ENCODE measurements around the gene LZTFL1. TPM values are rescaled to one million over a fixed set of nuclear protein-coding genes. Genes with fewer than 3 reads are reported as not detected.

Gene LZTFL1
- total RNA-seq, 1 experiment from 2014 or later: 9.1 TPM

DNA sequence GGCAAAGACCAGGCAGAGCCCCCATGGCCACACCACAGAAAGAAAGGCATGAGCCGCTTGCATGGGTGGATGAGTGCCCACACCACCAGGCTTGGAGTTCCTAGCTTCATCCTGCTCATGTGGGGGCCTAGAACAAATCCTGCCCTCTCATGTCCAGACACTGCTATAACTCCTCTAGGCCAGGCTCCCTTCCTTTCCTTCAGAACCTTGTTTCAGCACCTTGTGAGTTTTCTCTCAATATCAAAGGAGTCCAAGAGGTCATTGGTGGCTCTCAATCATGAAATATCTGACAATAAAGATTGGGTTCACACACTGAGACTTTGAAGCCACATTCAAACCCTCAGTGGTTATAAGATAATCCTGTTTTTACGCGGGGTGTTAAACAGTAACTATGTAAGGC, 58.3 kb downstream of the LZTFL1 start:
- peak; percentile 60 for ATAC-seq
- no peak for DNase-seq (ENCODE audit: low spot score)
- H3K27me3 Mint-ChIP-seq (ENCODE audit: low read depth): peaks cover 4% of the 10 kb centered on the region; the same call in 1 of the 2 replicates
- H3K4me1 Mint-ChIP-seq: peaks cover 2% of the 10 kb centered on the region
- H3K9me3 Mint-ChIP-seq: peaks cover 23% of the 10 kb centered on the region
- TF ChIP-seq MYBL2 (CRISPR knock-in tag; IDR thresholded peaks at IDR 0.05) (no peak), CBFB (CRISPR knock-in tag; IDR thresholded peaks at IDR 0.05; ENCODE audit: low read depth) (no peak), SP1 (CRISPR knock-in tag; conservative IDR thresholded peaks at IDR 0.05) (no peak), SOX15 (CRISPR knock-in tag; IDR thresholded peaks at IDR 0.05) (no peak), IRF2 (CRISPR knock-in tag; IDR thresholded peaks at IDR 0.05; ENCODE audit: borderline replicate concordance, low read depth) (no peak), ESRRA (CRISPR knock-in tag; IDR thresholded peaks at IDR 0.05; ENCODE audit: borderline replicate concordance) (no peak), SMAD3 (CRISPR knock-in tag; IDR thresholded peaks at IDR 0.05; ENCODE audit: borderline replicate concordance) (no peak), TP53 (CRISPR knock-in tag; IDR thresholded peaks at IDR 0.05) (no peak), SMAD4 (CRISPR knock-in tag; IDR thresholded peaks at IDR 0.05) (no peak), JUN (CRISPR knock-in tag; IDR thresholded peaks at IDR 0.05) (no peak), ZNF416 (CRISPR knock-in tag; IDR thresholded peaks at IDR 0.05) (no peak)
- TF ChIP-seq, protein P1, sequence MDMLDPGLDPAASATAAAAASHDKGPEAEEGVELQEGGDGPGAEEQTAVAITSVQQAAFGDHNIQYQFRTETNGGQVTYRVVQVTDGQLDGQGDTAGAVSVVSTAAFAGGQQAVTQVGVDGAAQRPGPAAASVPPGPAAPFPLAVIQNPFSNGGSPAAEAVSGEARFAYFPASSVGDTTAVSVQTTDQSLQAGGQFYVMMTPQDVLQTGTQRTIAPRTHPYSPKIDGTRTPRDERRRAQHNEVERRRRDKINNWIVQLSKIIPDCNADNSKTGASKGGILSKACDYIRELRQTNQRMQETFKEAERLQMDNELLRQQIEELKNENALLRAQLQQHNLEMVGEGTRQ (CRISPR knock-in tag; IDR thresholded peaks at IDR 0.05): no peak
- TF ChIP-seq, protein P2, sequence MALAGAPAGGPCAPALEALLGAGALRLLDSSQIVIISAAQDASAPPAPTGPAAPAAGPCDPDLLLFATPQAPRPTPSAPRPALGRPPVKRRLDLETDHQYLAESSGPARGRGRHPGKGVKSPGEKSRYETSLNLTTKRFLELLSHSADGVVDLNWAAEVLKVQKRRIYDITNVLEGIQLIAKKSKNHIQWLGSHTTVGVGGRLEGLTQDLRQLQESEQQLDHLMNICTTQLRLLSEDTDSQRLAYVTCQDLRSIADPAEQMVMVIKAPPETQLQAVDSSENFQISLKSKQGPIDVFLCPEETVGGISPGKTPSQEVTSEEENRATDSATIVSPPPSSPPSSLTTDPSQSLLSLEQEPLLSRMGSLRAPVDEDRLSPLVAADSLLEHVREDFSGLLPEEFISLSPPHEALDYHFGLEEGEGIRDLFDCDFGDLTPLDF (CRISPR knock-in tag; IDR thresholded peaks at IDR 0.05): no peak
- TF ChIP-seq, protein P3, sequence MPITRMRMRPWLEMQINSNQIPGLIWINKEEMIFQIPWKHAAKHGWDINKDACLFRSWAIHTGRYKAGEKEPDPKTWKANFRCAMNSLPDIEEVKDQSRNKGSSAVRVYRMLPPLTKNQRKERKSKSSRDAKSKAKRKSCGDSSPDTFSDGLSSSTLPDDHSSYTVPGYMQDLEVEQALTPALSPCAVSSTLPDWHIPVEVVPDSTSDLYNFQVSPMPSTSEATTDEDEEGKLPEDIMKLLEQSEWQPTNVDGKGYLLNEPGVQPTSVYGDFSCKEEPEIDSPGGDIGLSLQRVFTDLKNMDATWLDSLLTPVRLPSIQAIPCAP (CRISPR knock-in tag; IDR thresholded peaks at IDR 0.05): no peak
- TF ChIP-seq, protein P4, sequence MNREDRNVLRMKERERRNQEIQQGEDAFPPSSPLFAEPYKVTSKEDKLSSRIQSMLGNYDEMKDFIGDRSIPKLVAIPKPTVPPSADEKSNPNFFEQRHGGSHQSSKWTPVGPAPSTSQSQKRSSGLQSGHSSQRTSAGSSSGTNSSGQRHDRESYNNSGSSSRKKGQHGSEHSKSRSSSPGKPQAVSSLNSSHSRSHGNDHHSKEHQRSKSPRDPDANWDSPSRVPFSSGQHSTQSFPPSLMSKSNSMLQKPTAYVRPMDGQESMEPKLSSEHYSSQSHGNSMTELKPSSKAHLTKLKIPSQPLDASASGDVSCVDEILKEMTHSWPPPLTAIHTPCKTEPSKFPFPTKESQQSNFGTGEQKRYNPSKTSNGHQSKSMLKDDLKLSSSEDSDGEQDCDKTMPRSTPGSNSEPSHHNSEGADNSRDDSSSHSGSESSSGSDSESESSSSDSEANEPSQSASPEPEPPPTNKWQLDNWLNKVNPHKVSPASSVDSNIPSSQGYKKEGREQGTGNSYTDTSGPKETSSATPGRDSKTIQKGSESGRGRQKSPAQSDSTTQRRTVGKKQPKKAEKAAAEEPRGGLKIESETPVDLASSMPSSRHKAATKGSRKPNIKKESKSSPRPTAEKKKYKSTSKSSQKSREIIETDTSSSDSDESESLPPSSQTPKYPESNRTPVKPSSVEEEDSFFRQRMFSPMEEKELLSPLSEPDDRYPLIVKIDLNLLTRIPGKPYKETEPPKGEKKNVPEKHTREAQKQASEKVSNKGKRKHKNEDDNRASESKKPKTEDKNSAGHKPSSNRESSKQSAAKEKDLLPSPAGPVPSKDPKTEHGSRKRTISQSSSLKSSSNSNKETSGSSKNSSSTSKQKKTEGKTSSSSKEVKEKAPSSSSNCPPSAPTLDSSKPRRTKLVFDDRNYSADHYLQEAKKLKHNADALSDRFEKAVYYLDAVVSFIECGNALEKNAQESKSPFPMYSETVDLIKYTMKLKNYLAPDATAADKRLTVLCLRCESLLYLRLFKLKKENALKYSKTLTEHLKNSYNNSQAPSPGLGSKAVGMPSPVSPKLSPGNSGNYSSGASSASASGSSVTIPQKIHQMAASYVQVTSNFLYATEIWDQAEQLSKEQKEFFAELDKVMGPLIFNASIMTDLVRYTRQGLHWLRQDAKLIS (CRISPR knock-in tag; IDR thresholded peaks at IDR 0.05; ENCODE audit: borderline replicate concordance): no peak
- TF ChIP-seq, protein P5, sequence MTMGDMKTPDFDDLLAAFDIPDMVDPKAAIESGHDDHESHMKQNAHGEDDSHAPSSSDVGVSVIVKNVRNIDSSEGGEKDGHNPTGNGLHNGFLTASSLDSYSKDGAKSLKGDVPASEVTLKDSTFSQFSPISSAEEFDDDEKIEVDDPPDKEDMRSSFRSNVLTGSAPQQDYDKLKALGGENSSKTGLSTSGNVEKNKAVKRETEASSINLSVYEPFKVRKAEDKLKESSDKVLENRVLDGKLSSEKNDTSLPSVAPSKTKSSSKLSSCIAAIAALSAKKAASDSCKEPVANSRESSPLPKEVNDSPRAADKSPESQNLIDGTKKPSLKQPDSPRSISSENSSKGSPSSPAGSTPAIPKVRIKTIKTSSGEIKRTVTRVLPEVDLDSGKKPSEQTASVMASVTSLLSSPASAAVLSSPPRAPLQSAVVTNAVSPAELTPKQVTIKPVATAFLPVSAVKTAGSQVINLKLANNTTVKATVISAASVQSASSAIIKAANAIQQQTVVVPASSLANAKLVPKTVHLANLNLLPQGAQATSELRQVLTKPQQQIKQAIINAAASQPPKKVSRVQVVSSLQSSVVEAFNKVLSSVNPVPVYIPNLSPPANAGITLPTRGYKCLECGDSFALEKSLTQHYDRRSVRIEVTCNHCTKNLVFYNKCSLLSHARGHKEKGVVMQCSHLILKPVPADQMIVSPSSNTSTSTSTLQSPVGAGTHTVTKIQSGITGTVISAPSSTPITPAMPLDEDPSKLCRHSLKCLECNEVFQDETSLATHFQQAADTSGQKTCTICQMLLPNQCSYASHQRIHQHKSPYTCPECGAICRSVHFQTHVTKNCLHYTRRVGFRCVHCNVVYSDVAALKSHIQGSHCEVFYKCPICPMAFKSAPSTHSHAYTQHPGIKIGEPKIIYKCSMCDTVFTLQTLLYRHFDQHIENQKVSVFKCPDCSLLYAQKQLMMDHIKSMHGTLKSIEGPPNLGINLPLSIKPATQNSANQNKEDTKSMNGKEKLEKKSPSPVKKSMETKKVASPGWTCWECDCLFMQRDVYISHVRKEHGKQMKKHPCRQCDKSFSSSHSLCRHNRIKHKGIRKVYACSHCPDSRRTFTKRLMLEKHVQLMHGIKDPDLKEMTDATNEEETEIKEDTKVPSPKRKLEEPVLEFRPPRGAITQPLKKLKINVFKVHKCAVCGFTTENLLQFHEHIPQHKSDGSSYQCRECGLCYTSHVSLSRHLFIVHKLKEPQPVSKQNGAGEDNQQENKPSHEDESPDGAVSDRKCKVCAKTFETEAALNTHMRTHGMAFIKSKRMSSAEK (CRISPR knock-in tag; IDR thresholded peaks at IDR 0.05; ENCODE audit: borderline replicate concordance): no peak
- TF ChIP-seq, protein P6, sequence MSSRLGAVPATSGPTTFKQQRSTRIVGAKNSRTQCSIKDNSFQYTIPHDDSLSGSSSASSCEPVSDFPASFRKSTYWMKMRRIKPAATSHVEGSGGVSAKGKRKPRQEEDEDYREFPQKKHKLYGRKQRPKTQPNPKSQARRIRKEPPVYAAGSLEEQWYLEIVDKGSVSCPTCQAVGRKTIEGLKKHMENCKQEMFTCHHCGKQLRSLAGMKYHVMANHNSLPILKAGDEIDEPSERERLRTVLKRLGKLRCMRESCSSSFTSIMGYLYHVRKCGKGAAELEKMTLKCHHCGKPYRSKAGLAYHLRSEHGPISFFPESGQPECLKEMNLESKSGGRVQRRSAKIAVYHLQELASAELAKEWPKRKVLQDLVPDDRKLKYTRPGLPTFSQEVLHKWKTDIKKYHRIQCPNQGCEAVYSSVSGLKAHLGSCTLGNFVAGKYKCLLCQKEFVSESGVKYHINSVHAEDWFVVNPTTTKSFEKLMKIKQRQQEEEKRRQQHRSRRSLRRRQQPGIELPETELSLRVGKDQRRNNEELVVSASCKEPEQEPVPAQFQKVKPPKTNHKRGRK (CRISPR knock-in tag; IDR thresholded peaks at IDR 0.05; ENCODE audit: borderline replicate concordance): no peak
- TF ChIP-seq, protein P7, sequence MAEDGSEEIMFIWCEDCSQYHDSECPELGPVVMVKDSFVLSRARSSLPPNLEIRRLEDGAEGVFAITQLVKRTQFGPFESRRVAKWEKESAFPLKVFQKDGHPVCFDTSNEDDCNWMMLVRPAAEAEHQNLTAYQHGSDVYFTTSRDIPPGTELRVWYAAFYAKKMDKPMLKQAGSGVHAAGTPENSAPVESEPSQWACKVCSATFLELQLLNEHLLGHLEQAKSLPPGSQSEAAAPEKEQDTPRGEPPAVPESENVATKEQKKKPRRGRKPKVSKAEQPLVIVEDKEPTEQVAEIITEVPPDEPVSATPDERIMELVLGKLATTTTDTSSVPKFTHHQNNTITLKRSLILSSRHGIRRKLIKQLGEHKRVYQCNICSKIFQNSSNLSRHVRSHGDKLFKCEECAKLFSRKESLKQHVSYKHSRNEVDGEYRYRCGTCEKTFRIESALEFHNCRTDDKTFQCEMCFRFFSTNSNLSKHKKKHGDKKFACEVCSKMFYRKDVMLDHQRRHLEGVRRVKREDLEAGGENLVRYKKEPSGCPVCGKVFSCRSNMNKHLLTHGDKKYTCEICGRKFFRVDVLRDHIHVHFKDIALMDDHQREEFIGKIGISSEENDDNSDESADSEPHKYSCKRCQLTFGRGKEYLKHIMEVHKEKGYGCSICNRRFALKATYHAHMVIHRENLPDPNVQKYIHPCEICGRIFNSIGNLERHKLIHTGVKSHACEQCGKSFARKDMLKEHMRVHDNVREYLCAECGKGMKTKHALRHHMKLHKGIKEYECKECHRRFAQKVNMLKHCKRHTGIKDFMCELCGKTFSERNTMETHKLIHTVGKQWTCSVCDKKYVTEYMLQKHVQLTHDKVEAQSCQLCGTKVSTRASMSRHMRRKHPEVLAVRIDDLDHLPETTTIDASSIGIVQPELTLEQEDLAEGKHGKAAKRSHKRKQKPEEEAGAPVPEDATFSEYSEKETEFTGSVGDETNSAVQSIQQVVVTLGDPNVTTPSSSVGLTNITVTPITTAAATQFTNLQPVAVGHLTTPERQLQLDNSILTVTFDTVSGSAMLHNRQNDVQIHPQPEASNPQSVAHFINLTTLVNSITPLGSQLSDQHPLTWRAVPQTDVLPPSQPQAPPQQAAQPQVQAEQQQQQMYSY (CRISPR knock-in tag; IDR thresholded peaks at IDR 0.05): no peak
- H3K27ac Mint-ChIP-seq: no peak overlapping the region
- POLR2A ChIA-PET: no interaction called here
- peaks cover under 1% of the 10 kb centered on the region for H3K36me3 Mint-ChIP-seq
- CTCF ChIA-PET: interaction anchor here (0.6 to 1.2 kb wide), 4 partner anchors 9 to 347 kb away, joined by 3 to 7 read pairs (median 3); no protein-coding TSS in a partner anchor
- H3K4me3 Mint-ChIP-seq: no peak overlapping the region

All from WTC11 (cell line).